Skeletal muscle tissue (tissue), 4 donors: ENCODE measurements around the gene NUDT16L1. TPM values are rescaled to one million over a fixed set of nuclear protein-coding genes. Genes with fewer than 3 reads are reported as not detected.

Experiments used
- H3K27ac ChIP-seq: one replicate; pipeline ENCODE4 v1.7.0; 2013; ENCODE audit warnings: mild to moderate bottlenecking, low read depth, low read length, inconsistent platforms
- H3K27me3 ChIP-seq, 3 donors: one replicate each; pipeline ENCODE4 v1.7.0; 2013; ENCODE audit warnings: low read length in 3 of 3; ENCODE audit not compliant: control insufficient read depth in 3 of 3, insufficient read depth in 3 of 3
- H3K36me3 ChIP-seq, 3 donors: one replicate each; pipeline ENCODE4 v1.7.0; 2013; ENCODE audit warnings: low read length in 3 of 3; ENCODE audit not compliant: control insufficient read depth in 3 of 3, insufficient read depth in 3 of 3
- H3K4me1 ChIP-seq, 3 donors: one replicate each; pipeline ENCODE4 v1.7.0; 2013; ENCODE audit warnings: low read length in 3 of 3, mild to moderate bottlenecking in 3 of 3; ENCODE audit not compliant: control insufficient read depth in 3 of 3, insufficient read depth in 3 of 3
- H3K4me3 ChIP-seq, 3 donors: one replicate each; pipeline ENCODE4 v1.7.0; 2013; ENCODE audit warnings: low read length in 3 of 3
- H3K9ac ChIP-seq, 3 donors: one replicate each; pipeline ENCODE4 v1.7.0; 2013; ENCODE audit warnings: low read length in 3 of 3, mild to moderate bottlenecking in 3 of 3, moderate library complexity in 2 of 3, low read depth in 1 of 3
- H3K9me3 ChIP-seq, 3 donors: one replicate each; pipeline ENCODE4 v1.7.0; 2013; ENCODE audit warnings: low read length in 3 of 3; ENCODE audit not compliant: control insufficient read depth in 3 of 3
- total RNA-seq: library from RNA; depleted of rRNA; stranded (reverse); fragments of >200 nt; gene quantifications from one replicate; pipeline ENCODE4 v1.2.3, GENCODE V29; 2014
- donor health status: Osteomylitis.

The NUDT16L1 gene
- total RNA-seq, 1 donor from 2014 or later = 28.2 TPM

DNA sequence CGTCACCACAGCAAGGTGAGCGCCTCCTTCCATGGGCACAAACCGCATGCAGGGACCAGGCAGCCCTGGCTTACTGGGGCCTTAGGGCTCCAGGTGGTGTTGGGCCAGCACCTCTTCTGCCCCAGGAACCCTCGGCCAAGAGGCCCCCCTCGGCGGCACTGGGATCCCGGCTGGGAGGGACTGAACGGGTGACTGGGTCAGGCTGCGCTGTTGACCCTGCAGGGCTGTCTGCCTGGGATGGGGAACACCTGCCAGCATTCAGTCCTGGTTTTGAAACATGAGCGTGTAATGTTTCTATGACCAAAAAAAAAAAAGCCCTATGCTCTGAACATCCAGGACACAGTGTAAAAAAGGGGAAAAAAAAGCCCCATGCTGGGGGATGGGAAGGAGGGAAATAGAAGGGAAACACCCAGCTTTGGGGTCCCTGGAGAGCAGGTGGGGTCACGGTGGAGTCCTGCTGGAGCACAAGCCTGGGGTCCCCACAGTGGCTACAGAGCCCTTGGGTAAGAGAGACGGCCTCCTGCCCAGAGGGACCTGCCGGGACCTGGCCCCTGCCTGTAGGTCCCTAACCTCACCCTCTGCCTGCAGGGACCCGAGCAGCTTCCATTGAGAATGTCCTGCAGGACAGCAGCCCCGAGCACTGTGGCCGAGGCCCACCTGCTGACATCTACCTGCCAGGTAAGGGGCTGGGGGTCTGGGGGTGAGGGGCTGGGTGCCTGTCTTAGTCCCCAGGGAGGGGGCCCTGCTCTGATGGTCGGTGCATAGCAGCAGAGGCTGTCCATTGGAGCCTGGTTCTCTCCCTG lies 9.9 kb upstream of the NUDT16L1 start:
- Histone ChIP-seq H3K9me3 (no peaks in the 10 kb centered on the region), H3K4me1 (peaks cover 10 to 22% (median 16%) of the 10 kb centered on the region in 3 donors), H3K27me3 (no peaks in the 10 kb centered on the region), H3K4me3 (no peak overlapping the region), H3K9ac (no peak overlapping the region), H3K27ac (no peak overlapping the region), H3K36me3 (peaks cover 27 to 46% (median 37%) of the 10 kb centered on the region in 3 donors)

DNA sequence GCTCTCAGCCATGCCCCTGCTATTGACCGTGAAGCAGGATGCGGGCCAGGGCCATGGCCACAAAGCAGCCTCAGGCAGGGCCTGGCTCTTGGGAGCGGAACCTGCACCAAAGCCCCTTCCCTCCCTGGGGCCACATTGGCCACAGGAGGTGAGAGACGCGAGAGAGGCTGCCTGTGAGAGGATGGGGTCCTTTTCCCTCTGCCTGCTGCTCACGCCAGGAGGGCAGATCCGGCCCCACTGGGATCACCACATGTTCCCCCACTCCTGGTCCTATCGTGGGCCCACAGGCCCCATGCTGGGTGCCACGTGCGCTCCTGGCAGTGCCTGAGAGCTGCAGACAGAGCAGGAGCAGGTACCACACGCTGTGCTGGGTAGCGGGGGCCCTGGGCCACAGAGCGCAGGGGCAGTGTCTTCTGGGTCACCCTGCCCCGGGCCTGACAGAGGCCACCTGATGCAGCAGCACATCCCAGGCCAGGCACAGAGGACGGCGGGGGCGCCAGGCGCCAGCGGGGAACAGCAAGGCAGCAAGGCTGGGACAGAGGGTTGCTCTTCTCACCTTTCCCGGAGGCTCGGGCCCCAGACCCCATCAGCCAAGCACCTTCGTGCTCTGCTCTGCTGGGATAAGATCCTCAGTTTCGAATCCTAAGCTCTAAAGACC lies 9.2 kb upstream of the NUDT16L1 start:
- Histone ChIP-seq H3K27me3 (no peaks in the 10 kb centered on the region), H3K9me3 (no peaks in the 10 kb centered on the region), H3K4me1 (peaks cover 12 to 25% (median 18%) of the 10 kb centered on the region in 3 donors), H3K4me3 (no peak overlapping the region), H3K27ac (no peak overlapping the region), H3K9ac (peak overlapping the region in 1 of 3 donors; percentile 8), H3K36me3 (peaks cover 27 to 49% (median 34%) of the 10 kb centered on the region in 3 donors)

DNA sequence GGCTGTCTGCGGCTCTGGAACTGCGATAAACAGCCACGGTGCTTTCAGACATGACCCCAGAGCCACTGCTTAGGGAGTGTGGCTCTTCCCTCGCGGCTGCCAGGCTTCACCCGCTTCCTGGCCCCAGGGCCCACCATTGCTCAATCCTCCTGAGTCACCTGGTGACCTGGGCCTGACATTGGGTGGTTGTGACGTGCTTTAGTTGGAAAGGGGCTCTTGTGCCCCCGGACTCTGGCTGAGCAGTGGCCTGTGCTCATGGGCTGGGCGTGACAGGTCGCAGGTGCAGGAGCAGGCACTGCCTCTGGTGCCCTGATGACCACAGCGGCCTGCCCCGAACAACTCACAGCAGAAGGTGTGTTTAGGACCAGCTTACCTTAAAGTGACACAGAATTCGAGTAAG lies 8.6 kb upstream of the NUDT16L1 start:
- Histone ChIP-seq H3K9me3 (no peaks in the 10 kb centered on the region), H3K36me3 (peaks cover 27 to 50% (median 34%) of the 10 kb centered on the region in 3 donors), H3K4me1 (peaks cover 12 to 25% (median 18%) of the 10 kb centered on the region in 3 donors), H3K27ac (no peak overlapping the region), H3K9ac (peak overlapping the region in 1 of 3 donors; percentile 8), H3K27me3 (no peaks in the 10 kb centered on the region), H3K4me3 (no peak overlapping the region)

DNA sequence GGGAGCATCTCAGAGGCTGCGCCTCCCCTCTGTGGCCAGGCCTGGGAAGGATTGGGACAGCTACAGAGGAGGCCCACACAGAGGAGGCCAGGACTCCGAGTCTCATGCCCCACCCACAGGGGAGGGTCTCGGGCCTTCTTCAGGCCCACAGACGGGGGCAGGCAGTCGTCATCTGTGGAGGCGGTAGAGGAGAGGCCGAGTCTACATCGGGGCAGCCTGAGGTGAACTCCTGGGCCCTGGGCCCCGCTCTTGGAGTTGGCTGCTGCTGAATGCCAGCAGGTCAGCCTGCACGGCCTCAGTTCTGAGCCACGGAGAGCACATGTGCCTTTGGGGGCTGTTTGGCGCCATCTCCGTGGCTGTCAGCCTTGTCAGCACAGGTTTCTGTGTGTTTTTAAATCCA lies 8.1 kb upstream of the NUDT16L1 start:
- Histone ChIP-seq H3K9me3 (no peaks in the 10 kb centered on the region), H3K36me3 (peaks cover 30 to 46% (median 36%) of the 10 kb centered on the region in 3 donors), H3K4me1 (peaks cover 14 to 25% (median 18%) of the 10 kb centered on the region in 3 donors)

DNA sequence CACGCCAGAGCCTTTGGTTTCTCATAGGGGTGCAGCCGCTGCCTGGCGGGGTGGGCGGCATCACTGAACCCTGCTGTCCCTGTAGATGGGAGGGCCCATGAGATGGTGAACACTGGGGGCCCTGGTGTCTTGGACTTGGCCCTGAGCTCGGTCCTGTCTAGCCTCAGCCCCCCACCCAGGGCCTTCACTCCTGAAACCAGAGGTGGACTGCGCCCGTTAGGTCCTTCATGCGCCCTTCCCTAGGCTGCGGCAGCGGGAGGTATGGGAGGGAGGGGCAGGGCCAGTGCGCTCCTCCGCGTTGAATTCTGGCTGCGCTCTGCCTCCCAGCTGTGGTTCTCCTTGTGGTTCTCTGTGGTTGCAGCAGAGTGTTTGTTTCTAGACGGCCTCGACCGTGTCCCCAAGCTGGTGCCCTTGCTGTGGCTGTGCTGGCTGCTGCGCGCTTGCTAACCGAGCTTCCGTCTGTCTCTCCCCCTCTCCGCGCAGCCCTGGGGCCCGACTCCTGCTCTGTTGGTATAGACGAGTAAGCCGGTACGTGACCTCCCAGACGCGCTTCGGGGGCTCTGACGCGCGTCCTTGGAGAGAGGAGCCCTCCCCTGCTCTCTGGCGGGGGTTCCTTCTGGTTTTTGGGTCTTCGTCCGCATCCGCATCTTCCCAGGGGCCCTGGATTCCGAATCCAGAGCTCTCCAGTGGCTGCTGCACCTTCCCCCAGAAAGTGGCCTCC lies 7.4 kb upstream of the NUDT16L1 start:
- Histone ChIP-seq H3K36me3 (peaks cover 33 to 45% (median 38%) of the 10 kb centered on the region in 3 donors), H3K4me3 (no peak overlapping the region), H3K9me3 (no peaks in the 10 kb centered on the region), H3K27ac (no peak overlapping the region), H3K4me1 (peaks cover 16 to 25% (median 16%) of the 10 kb centered on the region in 3 donors), H3K27me3 (no peaks in the 10 kb centered on the region), H3K9ac (no peak overlapping the region)

More for the DNA sequence above, 8.1 kb upstream of the NUDT16L1 start:
- no peak overlapping the region for H3K4me3 ChIP-seq
- H3K27me3 ChIP-seq = no peaks in the 10 kb centered on the region
- no peak overlapping the region for H3K27ac ChIP-seq
- no peak overlapping the region for H3K9ac ChIP-seq

DNA sequence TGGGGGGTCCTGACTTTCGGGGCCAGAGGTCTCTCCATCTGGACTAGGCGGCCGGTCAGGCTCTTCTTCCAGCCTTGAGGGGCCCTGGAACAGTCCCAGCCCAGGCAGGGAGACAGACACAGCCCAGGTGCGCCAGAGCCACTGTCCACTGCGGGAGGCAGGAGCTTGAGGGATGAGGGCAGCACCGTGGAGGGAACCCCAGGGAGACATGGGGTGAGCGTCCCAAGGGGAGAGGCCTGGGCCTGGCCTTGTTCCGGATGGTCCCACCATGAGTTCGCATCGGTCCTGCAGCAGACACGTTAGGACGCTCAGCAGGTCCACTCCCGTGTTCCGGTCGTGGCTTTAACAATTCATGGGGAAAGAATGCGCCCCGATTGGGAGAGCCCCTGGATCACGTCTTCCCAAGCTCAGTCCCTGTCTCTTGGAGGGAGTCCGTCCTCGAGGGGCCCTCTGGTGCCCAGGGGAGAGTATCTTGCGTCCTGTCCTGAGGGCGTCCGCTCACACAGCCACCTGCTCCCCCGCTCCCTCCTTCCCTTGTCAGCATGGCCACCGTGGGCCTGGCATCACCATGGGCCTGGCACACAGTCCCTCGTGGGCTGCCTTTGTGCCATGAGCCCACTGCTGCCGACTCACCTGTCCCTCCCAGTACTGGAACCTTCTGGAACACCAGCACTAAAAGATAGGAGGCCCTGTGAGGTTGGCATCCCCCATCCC lies 6.7 kb upstream of the NUDT16L1 start:
- Histone ChIP-seq H3K36me3 (peaks cover 29 to 44% (median 34%) of the 10 kb centered on the region in 3 donors), H3K4me1 (peaks cover 14 to 25% (median 16%) of the 10 kb centered on the region in 3 donors), H3K9me3 (no peaks in the 10 kb centered on the region), H3K27ac (no peak overlapping the region), H3K4me3 (no peak overlapping the region), H3K27me3 (no peaks in the 10 kb centered on the region), H3K9ac (peak overlapping the region in 1 of 3 donors; percentile 45)

DNA sequence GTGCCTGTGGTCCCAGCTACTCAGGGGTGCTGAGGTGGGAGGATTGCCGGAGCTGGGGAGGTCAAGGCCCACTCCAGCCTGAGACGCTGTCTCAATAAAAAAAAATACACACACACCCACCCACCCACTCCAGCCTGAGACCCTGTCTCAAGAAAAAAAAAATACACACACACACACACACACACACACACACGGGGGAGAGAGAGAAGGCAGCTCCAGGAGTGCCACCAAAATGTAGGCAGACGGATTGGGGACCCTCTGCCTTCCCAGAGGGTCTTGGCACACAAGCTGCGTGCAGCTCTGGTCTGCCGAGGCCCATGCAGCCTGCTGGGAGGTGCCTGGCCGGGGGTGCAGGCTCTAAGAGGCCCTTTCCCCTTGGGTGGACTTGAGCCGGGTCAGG lies 5.9 kb upstream of the NUDT16L1 start:
- peaks cover 22 to 37% (median 27%) of the 10 kb centered on the region in 3 donors for H3K36me3 ChIP-seq
- H3K9me3 ChIP-seq = no peaks in the 10 kb centered on the region
- no peaks in the 10 kb centered on the region for H3K27me3 ChIP-seq
- peaks cover 17 to 25% (median 20%) of the 10 kb centered on the region in 3 donors for H3K4me1 ChIP-seq
- no peak overlapping the region for H3K4me3 ChIP-seq
- H3K27ac ChIP-seq = no peak overlapping the region
- peak overlapping the region in 1 of 3 donors; percentile 69 for H3K9ac ChIP-seq

DNA sequence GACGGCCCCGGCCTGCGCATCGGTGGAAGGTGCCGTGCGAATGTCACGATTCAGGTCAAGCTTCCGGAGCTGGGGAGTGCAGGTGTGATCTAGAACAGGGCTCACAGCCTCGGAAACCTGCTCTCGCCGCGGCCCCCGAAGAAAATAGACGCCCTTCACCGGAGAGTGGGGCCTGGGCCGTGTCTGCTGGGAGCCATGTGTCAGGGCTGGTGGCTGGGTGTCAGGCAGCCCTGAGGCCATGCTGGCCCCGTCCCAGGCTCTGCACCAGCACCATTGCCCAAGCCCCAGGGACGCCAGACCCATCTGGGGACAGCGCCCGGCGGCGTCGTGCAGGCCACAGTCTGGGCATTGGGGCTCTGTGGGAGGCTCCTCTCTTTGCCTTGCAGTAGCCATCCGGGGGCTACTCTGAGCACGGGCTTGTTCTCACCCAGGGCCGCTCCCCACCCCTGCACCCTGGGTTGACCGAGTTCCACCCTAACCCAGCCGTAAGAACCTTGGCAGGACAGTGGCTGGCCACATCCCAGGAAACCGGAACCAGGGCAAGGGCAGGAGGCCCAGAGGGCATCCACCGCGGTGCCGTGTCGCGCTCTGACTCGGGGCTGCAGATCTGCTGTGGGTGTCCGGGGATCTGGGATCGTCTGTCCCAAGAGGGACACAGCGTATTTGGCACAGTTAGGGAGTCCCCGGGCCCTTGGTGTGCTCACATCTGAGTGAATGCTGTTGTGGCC lies 5.3 kb upstream of the NUDT16L1 start:
- H3K27ac ChIP-seq = peak overlapping the region; percentile 13
- peaks cover 24 to 32% (median 26%) of the 10 kb centered on the region in 3 donors for H3K4me1 ChIP-seq
- H3K27me3 ChIP-seq = no peaks in the 10 kb centered on the region
- H3K4me3 ChIP-seq = peak overlapping the region in 1 of 3 donors; percentile 41
- H3K36me3 ChIP-seq = peaks cover 19 to 30% (median 25%) of the 10 kb centered on the region in 3 donors
- H3K9ac ChIP-seq = peak overlapping the region in 2 of 3 donors; percentile 57 to 69
- no peaks in the 10 kb centered on the region for H3K9me3 ChIP-seq

DNA sequence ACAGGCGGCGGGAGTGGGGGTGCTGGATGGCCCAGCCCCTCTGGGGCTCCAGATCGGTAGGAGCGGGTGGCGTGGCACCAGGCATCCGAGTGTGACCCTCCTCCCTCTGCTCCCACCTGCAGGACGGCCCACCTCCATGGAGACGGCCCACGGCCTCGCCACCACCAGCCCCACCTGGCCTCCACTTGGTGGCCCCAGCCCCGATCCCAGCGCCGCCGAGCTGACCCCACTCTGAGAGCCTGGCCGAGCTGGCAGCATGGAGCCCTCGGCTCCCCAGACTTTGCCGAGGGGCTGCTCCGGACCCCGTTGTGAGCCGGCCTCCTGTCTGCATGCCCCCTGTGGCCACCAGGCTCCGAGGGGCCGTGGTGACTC lies 4.7 kb upstream of the NUDT16L1 start:
- Histone ChIP-seq H3K9ac (peak overlapping the region in 2 of 3 donors; percentile 57 to 69), H3K4me3 (peak overlapping the region in 1 of 3 donors; percentile 41), H3K27ac (no peak overlapping the region), H3K4me1 (peaks cover 26 to 34% (median 28%) of the 10 kb centered on the region in 3 donors), H3K27me3 (no peaks in the 10 kb centered on the region), H3K36me3 (peaks cover 19 to 25% (median 22%) of the 10 kb centered on the region in 3 donors), H3K9me3 (no peaks in the 10 kb centered on the region)
